Urinary bladder (tissue), 4 donors: ENCODE results near the gene CRYBA2. TPM values are rescaled to one million over a fixed set of nuclear protein-coding genes. Genes with fewer than 3 reads are reported as not detected.

Experiments used
- DNase-seq: peaks from one replicate; pipeline ENCODE4 v3.0.0-alpha.2; 2015; ENCODE audit errors: extremely low spot score
- H3K27ac ChIP-seq: one replicate; pipeline ENCODE4 v1.5.1; 2013; ENCODE audit warnings: low read depth, mild to moderate bottlenecking, moderate library complexity
- H3K36me3 ChIP-seq: one replicate; pipeline ENCODE4 v1.6.1; 2013; ENCODE audit warnings: mild to moderate bottlenecking, moderate library complexity; ENCODE audit not compliant: insufficient read depth
- H3K4me1 ChIP-seq: one replicate; pipeline ENCODE4 v1.6.1; 2013; ENCODE audit warnings: mild to moderate bottlenecking, moderate library complexity; ENCODE audit not compliant: insufficient read depth
- H3K4me3 ChIP-seq: one replicate; pipeline ENCODE4 v1.5.1; 2013; ENCODE audit warnings: low read depth, low read length
- WGBS: extraction: QIAGEN DNeasy Blood & Tissue Kit; methylation state at CpG from one replicate; pipeline ENCODE4 v1.1.7; 2013; 5-methylcytosine and 5-hydroxymethylcytosine counted together
- polyA plus RNA-seq: library from polyadenylated mRNA; stranded (reverse); fragments of 200-250 nt; gene quantifications from one replicate; pipeline ENCODE4 v1.2.3, GENCODE V29; 2013
- total RNA-seq: library from RNA; depleted of rRNA; stranded (reverse); fragments of >200 nt; gene quantifications from one replicate; pipeline ENCODE4 v1.2.3, GENCODE V29; 2014
- donor health status: healthy with polysubstance abuse.
- donor health status: healthy.

CRYBA2 gene
- total and polyA plus RNA-seq, 2 donors = not detected

DNA sequence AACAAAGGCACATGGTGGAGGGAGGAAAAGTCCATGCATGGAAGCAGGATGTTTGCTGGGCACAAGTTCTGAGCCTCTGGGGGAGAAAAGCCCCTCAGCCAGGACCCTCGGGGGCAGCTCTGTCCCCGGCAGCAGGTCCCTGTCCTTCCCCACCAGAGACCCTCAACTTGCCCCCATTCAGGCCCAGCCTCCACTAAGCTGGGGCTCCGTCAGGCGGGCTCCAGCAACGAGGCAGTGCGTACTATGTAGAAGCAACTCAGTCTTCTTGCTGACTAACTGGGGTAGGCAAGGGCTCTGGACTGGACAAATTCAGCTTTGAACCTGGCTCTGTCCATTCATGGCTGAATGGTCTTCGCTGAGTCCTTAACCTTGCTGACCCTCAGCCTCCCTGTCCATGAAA is 25.1 kb upstream of the CRYBA2 start:
- WGBS = 85% methylated on average over 7 of the region's 7 CpGs
- Histone ChIP-seq H3K36me3 (no peaks in the 10 kb centered on the region), H3K27ac (no peak overlapping the region), H3K4me1 (no peaks in the 10 kb centered on the region), H3K4me3 (no peak overlapping the region)
- no peak for DNase-seq

DNA sequence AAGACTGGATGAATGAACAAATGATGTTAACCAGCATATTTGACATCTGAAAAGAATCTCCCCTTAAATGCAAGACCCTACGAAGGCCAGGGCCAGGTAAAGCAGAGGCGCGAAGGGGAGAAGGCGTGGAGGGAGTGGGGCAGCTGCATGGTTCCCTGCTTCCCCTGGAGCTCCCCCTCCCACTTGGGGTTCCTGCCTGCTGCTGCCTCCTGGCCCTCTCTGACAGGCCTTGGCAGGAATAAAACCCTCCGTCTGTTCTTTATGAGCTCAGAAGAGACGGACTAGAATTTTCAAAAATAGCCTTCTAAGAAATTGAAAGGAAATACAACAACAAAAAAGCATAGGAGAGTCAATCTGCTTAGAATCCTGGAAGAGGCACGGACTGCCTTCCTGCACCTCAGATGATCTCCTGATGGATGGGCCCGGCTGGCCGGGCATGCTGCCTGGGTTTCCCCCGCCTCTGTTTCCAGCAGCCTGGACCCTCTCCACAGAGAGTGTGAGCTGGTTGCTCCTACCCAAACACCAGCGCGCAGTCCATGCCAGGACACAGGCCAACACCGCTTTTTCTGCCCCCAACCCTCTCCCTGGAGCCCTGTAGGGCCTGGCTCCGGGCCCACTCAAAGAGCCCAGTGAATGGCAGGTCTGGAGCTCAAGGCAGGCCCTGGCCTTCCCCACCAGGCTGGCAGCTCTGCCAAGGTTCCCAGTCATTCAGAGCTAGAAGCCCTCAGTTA is 24.1 kb upstream of the CRYBA2 start:
- Histone ChIP-seq H3K4me1 (no peaks in the 10 kb centered on the region), H3K4me3 (no peak overlapping the region), H3K36me3 (no peaks in the 10 kb centered on the region), H3K27ac (no peak overlapping the region)
- DNase-seq = no peak
- 59% methylated on average over 14 of the region's 14 CpGs for WGBS

DNA sequence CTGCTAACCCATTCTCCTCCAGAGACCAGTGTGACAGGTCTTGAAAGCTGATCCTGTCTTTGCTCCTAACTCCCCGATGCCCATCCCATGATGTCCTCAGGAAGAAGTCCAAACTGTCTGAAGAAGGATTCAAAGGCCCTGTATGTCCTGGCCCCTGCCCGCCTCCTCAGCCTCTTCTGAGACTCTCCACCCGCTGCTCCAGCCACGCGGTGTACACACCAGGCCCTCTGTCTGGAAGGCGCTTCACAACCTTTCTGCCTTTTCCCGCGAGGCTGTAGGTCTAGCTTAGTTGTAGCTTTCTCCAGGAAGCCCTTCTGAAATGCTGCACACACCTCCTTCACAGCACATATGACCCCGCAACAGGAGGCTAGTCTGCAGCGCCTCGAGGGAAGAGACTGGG is 23.5 kb upstream of the CRYBA2 start:
- WGBS = 91% methylated on average over 11 of the region's 11 CpGs
- Histone ChIP-seq H3K4me3 (no peak overlapping the region), H3K4me1 (no peaks in the 10 kb centered on the region), H3K27ac (no peak overlapping the region), H3K36me3 (no peaks in the 10 kb centered on the region)
- no peak for DNase-seq

DNA sequence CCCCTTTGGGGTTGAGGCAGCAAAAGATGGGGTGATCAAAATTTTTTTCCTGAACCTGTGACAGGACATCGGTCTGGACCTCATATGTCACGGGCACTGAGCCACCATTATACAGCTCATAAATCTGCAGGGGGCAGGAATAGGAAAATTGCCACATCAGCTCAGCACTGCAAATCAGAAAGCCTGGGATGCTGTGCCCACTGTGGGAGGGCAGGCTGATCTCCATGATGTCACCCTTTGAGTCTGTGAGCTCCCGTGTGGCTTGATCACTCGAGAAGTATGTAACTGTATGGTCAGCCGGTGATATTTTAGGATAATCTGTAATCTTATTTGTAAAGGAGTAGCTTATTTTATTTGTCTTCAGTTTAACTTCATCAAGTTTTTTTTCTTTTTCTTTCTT is 17.7 kb upstream of the CRYBA2 start:
- H3K27ac ChIP-seq = no peak overlapping the region
- no peak overlapping the region for H3K4me3 ChIP-seq
- no peak for DNase-seq
- 79% methylated on average over 5 of the region's 5 CpGs for WGBS
- no peaks in the 10 kb centered on the region for H3K4me1 ChIP-seq
- no peaks in the 10 kb centered on the region for H3K36me3 ChIP-seq

DNA sequence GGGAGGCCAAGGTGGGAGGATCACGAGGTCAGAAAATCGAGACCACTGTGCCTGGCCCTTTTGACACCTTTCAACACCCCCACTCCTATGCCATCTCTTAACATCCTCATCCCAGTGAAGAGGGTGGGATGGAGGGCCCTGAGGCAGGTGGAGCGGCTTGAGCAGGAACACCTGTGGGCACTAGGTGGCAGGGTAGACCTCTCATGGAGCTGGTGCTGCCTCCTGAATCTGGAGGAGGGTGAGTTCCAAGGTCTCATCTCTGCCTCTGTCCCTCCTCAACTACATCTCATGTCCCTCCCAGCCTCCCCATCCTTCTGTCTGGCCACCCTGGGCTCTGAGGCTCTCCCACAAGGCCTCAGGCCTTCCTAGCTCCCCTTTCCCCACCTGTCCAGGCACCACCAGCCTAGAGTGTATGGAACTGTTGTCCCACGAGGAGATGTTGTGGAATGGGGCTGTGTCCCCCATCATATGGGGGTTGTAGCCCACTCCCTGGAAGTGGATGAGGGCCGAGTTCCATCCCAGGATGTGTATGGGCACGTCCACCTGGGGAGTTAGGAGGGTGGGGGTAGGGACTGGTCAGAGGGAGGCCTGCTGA is 17.0 kb upstream of the CRYBA2 start:
- WGBS = 44% methylated on average over 6 of the region's 6 CpGs
- Histone ChIP-seq H3K27ac (no peak overlapping the region), H3K4me1 (no peaks in the 10 kb centered on the region), H3K36me3 (no peaks in the 10 kb centered on the region), H3K4me3 (no peak overlapping the region)
- no peak for DNase-seq

DNA sequence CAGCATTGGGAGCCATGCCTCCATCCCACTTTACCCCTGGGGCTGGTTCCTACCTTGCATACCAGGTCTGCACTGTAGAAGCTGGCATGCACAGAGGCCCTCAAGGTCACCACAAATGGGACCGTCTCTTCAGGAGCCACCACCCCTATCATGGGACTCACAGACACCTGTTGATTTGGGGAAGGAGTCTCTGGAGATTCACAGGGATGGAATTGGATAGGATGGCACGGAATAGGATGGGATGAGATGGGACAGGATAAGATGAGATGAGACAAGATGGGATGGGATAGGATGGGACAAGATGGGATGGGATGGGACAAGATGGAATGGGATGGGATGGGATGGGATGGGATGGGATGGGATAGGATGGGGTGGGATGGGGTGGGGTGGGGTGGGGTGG is 16.1 kb upstream of the CRYBA2 start:
- no peaks in the 10 kb centered on the region for H3K36me3 ChIP-seq
- no peak overlapping the region for H3K27ac ChIP-seq
- H3K4me3 ChIP-seq = no peak overlapping the region
- WGBS = 69% methylated on average over 2 of the region's 2 CpGs
- no peak for DNase-seq
- H3K4me1 ChIP-seq = no peaks in the 10 kb centered on the region

DNA sequence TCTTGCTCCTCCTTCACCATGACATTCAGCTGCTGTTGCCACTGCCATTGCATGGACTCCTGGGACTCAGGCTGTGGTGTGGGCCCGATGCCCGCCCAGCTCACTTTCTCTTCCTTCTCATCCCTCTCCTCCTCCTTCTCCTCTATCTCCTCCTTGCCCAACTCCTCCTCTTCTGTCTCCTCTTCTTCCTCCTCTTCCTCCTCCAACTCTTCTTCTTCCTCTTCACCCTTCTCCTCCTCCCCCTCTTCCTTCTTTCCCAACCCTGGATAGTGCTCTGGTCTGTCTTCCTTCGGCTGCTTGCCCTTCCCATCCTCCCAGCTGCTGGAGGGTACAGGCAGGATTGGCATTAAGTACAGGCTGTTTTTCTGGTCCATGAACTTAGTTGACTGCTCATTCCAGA is 10.8 kb upstream of the CRYBA2 start:
- H3K4me1 ChIP-seq = no peaks in the 10 kb centered on the region
- no peak overlapping the region for H3K4me3 ChIP-seq
- no peak overlapping the region for H3K27ac ChIP-seq
- H3K36me3 ChIP-seq = no peaks in the 10 kb centered on the region
- DNase-seq = no peak
- WGBS = 79% methylated on average over 3 of the region's 3 CpGs

DNA sequence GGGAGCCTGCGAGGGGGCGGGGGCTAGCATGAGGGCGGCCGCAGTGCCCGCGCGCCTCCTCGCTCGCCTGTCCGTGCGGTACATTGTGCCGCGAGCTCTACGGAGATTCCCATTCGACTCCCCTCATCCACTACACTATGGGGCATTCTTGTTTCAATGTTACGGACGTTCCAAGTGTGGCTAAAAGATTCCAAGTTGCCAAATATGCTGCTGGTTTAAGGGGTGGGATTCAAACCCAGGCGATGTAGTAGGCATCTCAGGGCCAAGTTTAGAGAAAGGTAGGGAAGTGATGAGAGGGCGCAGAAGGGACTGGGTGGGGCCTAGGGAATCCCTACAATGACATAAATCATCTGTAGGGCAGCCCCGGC is 10.0 kb upstream of the CRYBA2 start:
- 4% methylated on average over 20 of the region's 20 CpGs for WGBS
- no peaks in the 10 kb centered on the region for H3K4me1 ChIP-seq
- H3K4me3 ChIP-seq = no peak overlapping the region
- no peaks in the 10 kb centered on the region for H3K36me3 ChIP-seq
- H3K27ac ChIP-seq = no peak overlapping the region
- no peak for DNase-seq

DNA sequence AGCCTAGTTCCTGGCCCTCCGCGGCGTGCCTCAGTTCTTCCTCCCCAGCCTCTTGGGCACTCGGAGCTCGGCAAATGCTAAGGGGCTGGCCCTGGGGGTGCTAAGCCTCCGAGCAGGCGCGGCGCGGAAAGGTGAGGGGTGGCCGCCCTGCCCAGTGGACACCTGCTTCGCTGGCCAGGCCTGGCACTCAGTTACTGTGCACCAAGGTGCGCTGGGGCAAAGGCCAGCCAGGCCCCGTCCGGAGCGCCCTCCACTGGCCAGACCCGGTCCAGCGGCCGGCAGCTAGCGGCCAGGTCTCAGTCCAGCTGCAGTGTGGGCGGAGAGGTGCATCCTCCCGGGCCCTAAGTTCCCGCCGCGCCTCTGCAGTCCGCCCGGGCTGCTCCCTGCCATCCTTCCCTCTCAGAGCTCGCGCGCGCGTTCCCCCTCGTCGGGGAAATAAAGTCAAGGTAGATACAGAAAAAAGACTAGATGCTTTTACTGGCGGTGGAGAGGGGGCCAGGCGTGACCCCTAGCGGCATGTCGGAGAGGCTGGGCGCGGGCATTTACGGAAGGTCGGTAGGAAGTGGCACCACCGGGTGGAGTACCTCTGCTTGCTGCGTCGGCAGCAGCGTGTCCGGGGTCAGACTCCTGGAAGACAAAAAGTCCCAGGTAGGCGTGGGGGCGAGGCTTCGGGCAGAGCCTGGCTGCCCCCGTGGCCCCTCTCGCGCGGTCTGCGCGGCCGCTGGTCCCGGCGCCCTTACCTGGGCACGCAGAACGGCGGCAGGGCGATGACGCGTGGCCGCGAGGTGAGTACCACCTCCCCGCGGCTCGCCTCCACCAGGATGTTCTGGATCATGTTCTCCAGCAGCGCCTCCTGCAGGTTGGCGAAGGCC is 9.4 kb upstream of the CRYBA2 start:
- no peak for DNase-seq
- Histone ChIP-seq H3K27ac (no peak overlapping the region), H3K4me1 (no peaks in the 10 kb centered on the region), H3K36me3 (no peaks in the 10 kb centered on the region), H3K4me3 (peak overlapping the region; percentile 4)
- WGBS = 1% methylated on average over 72 of the region's 72 CpGs

DNA sequence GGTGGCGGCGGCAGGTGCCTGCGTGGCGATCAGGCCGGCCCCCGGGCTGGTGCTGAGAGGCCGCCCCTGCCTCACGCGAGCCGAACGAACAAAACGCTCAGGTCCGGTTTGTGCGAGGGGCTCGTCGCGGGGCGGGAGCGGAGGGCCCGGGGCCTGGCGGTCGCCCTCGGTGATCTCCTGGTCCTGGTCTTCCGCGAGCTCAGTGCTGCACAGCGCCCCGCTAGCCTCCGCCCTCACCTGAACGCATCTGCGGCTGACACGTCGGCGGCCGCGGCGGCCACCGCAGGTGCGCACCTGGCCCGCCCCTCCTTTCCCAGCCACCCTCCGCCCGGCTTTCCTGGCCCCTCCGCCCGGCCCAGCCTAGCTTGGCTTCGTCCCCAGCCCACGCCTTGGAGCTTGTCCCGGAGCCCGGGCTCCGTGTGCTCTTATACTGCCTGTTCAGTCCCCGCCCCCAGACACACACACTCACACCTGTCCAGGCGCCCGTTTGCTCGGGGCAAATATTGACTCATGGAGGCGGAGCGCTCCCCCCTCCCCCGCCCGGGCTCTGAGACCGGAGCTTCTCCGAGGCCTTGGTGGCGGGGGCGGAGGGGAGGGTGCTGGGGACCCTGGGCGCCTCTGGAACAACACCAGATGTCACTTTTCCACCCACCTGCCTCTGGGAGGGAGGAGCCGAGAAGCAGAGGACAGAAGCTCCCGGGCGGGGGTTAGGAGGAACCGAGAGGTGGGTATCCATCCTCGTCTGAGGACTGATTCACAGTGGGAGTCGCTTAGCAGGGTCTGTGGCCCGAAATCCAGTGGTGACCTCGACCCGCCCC is 8.6 kb upstream of the CRYBA2 start:
- H3K4me1 ChIP-seq = no peaks in the 10 kb centered on the region
- no peak overlapping the region for H3K27ac ChIP-seq
- DNase-seq = no peak
- 2% methylated on average over 70 of the region's 70 CpGs for WGBS
- no peaks in the 10 kb centered on the region for H3K36me3 ChIP-seq
- no peak overlapping the region for H3K4me3 ChIP-seq

DNA sequence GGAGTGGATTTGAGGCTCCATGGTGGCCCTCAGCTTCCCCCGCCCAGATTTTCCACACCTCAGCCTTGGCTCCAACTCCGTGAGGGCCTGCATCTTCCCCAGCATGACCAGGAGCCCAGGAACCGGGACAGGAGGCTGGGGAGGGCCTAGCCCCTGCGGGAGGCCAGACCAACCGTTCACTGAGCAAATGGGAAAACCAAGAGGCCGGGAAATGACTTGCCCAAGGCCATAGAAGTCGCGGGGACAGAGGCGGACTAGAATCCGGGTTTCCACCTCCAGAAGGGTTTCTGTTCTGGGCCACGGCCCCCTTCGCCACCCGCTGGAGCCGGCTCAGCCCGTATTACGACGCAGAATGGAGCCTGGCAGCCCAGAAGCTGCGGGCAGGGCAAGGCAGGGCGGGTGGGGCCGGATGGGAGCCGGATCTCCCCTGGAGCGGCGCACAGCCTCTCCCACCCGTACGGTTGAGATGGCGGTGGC is 7.9 kb upstream of the CRYBA2 start:
- no peak overlapping the region for H3K4me3 ChIP-seq
- no peaks in the 10 kb centered on the region for H3K36me3 ChIP-seq
- no peak for DNase-seq
- WGBS = 8% methylated on average over 26 of the region's 26 CpGs
- H3K4me1 ChIP-seq = no peaks in the 10 kb centered on the region
- no peak overlapping the region for H3K27ac ChIP-seq

DNA sequence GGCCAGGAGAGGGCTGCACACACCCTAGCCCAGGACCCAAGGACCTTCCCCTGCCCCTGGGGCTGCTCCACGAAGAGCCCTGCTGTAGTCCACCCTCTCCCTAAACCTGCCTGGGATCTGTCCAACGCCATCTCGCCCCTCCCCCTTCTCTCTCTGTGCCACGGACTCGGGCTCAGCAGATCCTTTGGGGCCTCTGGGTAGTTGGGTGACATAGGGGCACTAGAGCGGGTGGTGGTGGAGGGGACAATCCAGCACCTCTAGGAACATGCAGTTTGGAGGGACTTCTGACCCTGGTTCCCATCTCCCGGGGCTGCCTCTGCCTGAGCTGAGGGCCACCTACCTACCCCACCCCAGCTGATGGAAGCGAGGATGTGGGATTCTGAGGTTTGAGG is 7.3 kb upstream of the CRYBA2 start:
- 18% methylated on average over 8 of the region's 8 CpGs for WGBS
- H3K4me3 ChIP-seq = no peak overlapping the region
- H3K27ac ChIP-seq = no peak overlapping the region
- no peak for DNase-seq
- H3K4me1 ChIP-seq = no peaks in the 10 kb centered on the region
- H3K36me3 ChIP-seq = no peaks in the 10 kb centered on the region

DNA sequence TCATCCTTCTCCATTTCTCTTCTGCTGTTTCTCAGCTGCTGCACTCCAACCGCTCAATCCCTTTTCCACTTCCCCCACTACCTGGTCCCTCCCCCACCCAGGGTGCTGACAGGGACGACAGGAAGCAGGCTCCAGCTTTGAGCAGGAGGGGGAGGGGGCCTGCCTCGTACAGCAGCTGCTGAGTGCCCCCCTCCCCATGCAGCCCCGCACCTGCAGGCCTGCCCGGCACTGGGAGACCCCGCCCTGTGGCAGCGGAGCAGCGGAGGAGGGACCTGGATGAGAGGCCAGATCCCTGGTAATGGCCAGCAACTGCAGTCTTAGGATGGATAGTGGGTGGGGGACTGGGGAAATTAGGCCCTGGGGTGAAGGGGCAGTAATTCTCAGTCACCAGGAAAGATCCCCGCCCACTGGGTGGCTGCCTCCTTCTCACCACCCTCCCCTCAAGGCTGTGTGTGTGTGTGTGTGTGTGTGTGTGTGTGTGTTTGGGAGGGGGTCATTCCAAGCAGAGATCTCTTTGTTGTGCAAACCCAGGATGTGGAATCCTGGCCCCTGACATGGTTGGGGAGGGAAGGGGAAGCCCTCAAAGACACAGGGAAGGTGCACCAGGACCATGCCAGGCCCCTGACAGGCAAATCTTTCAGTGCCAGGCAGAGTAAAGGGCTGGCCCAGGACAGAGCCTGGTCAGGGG is 6.8 kb upstream of the CRYBA2 start:
- H3K4me1 ChIP-seq = no peaks in the 10 kb centered on the region
- no peaks in the 10 kb centered on the region for H3K36me3 ChIP-seq
- no peak overlapping the region for H3K4me3 ChIP-seq
- H3K27ac ChIP-seq = no peak overlapping the region
- no peak for DNase-seq
- WGBS = 9% methylated on average over 9 of the region's 9 CpGs
